NCI-H1694 (cell line): ENCODE results near the gene AHDC1.
"Not testable (repeated sequence)": the region's sequence is repeated elsewhere in the genome, so short reads cannot be mapped to it uniquely, and the experiment has no call there.

Experiments
- DNase-seq: peaks from one replicate; lab custom pipeline; 2025; lab: John Stamatoyannopoulos, UW

AHDC1 gene

DNA sequence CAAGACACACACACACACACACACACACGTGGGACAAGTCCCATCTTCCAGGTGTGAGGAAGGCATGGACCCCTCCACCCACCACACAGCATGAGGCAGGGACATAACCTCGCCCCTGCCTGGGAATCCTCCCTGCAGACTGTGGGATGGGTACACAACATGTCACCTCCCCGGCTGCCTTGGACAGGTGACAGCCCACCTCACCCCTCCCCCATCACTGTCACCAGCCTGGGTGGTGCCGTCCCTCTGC is 40.7 kb downstream of the AHDC1 start:
- DNase-seq, result no peak

GRCh38 chr1:27562534-27563340 is 41.2 kb downstream of the AHDC1 start:
- DNase-seq, result no peak

- DNase-seq, result no peak
Observed at GRCh38 chr1:27562021-27562420, 41.9 kb downstream of the AHDC1 start.

- DNase-seq, result no peak
Observed at GRCh38 chr1:27561124-27561899, 42.6 kb downstream of the AHDC1 start.

DNA sequence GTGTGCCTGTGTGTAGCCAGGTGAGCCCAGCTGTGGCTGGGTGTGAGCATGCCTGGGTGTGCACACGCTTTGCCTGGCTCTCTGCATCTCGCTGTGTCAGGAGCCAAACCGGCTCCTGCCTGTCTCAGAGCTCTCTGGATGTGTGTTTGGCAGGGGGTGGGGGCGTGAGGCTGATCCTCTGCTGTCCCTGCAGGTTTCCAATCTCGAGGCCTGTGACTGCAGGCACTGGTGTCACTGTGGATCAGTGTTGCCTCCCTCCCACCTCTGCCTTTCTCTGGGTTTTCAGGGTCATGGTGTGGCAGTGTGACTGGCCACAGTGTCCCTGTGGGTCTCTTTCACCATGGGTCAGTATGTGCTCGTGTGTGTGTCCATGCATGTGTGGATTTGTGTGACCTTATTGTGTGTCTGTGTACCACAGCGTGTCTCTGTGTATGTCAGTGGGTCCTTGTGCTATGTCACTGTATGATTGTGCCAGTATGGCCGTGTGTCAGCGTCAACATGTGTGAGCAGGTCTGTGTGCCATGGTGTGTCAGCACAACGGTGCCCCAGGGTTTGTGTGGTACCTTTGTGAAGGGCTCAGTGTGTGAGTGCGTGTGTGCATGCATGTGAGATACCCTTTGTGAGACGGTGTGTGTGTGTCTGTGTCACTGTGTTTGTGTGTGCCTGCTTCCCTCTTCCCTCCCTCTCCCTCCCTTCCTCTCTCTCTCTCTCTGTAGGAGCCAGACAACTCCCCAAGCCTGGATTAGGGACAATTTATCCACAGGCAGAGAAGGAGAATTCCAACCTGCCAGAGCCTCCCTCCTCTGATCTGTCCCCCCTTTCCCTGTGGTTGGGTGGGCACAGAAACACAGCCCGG is 43.4 kb downstream of the AHDC1 start:
- DNase-seq, result no peak

DNA sequence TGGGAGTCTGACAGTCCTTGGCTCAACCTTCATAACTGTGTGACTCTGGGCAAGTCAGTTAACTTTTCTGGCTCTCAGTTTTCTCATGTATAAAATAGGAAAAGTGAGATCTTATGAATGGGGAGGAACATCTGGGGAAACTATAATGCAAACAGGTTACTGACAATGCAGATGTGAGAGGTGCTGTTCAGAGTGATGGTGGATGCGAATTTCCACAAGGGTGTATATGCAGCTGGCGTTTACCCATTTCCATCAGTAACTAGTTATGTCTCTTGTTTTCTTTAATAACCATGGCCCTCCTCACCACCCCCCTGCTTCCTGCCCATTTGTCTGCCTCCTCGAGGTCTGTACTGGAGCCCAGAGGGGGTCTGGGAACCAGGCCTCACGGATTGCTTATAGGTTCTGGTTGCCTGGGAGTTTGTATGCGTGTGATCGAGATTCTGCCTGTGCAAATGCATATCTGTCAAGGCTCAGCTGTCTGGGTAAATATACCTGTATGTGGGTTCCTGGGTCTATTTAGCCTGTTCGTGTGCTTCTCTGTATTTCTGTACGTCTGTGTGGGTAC is 44.4 kb downstream of the AHDC1 start:
- DNase-seq, result no peak

- no peak for DNase-seq
Observed at GRCh38 chr1:27557596-27558340, 46.2 kb downstream of the AHDC1 start.

DNA sequence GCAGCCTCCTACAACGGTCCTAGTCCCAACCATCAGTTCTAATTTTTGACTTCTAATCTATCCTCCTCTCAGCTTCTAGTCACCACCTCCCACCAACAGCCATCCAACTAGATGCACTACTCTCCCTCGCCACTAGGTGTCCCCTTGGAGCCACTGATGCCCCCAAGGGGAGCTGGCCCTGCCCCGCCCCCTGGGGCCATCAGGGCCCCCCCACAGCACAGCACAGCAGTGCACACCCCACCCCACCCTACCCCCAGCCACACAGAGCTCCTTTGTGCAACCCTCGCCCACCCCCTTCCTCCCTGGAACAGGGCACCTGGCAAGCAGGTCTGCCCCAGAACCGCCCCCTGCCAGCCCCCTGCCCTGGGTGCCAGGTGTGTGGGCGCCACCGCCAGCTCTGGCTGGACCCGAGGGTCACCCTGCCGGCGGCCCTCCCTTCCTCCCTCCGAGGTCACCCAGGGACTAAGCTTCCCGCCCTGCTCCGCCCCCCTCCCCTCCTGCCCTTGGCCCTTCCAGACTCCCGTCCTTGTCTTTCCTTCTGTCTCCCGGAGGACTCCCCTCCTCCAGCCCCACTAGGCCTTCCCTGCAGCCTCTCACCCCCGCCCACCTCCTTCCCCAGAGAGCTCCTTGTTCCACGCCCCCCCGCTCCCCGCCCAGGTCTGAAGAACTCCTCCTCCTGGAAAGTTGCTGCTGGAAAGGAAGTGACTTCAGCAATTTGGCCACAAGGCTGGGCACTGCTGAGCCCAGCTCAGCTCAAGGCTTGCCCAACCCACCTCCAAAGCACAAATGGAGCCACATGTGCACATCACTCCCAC is 47.0 kb downstream of the AHDC1 start:
- peak; percentile 42 for DNase-seq

DNA sequence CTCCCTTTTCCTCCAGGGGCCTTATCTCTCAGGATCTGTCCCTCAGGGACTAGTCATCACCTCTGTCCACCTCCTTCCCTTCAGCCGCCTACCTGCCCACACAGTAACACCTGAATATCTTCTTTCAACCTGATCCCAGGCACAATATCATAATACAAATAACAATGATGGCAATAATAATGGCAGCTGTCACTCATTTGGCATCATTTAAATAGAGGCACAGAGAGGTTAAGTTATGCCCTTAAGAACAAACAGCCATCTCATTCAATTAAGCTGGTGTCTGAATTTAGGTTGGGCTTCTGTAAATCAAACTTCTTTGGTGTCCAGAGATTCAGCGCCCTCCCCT is 47.5 kb downstream of the AHDC1 start:
- no peak for DNase-seq

GRCh38 chr1:27555700-27556424 is 48.1 kb downstream of the AHDC1 start:
- DNase-seq, result no peak

GRCh38 chr1:27554759-27555699 is 48.9 kb downstream of the AHDC1 start:
- no peak for DNase-seq

- no peak for DNase-seq
Observed at GRCh38 chr1:27554293-27554692, 49.7 kb downstream of the AHDC1 start.

DNA sequence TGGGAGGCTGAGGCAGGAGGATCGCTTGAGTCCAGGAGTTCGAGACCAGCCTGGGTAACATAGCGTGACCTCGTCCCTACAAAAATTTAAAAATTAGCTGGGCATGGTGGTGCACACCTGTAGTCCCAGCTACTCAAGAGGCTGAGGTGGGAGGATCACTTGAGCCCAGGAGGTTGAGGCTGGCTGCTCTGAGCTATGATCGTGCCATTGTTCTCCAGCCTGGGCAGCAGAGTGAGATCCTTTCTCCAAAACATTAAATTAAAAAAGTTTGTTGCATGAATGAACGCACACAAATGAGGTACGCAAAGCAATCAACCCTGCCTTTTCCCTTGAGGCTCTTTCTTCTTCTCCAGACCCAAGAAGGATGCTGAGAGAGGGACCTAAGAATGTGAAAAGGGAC is 50.1 kb downstream of the AHDC1 start:
- not testable (repeated sequence) for DNase-seq

DNA sequence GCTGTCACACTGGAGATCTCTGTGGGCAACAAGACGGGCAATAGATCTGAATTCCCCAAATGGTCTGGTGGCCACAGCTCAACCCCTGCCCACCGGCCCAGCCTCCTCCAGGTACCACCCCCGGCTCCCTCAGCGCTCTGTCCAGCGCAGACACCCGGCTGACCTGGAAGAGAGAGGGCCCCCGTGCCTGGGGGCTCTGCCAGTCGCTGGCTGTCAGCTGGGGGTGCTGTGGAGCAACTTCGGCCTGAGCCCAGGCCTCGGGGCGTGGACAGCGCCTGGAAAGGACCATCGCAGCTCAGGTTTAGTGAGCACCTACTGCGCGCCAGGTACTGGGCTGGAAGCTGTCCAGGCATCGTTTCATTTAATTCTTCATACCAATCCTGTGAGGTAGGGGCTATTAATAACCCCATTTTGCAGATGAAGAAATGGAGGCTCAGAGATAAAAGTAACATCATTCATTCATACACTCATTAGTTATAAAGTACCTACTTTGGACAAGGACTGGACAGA is 51.0 kb downstream of the AHDC1 start:
- no peak for DNase-seq

- no peak for DNase-seq
Observed at GRCh38 chr1:27551953-27552312, 52.0 kb downstream of the AHDC1 start.

- DNase-seq, result no peak
Observed at GRCh38 chr1:27551170-27551952, 52.6 kb downstream of the AHDC1 start.

- no peak for DNase-seq
Observed at GRCh38 chr1:27550510-27551169, 53.3 kb downstream of the AHDC1 start.
